ENCODE measurements around the gene EDARADD.
"Not testable (repeated sequence)": the region's sequence is repeated elsewhere in the genome, so short reads cannot be mapped to it uniquely, and the experiment has no call there.

The EDARADD gene

DNA sequence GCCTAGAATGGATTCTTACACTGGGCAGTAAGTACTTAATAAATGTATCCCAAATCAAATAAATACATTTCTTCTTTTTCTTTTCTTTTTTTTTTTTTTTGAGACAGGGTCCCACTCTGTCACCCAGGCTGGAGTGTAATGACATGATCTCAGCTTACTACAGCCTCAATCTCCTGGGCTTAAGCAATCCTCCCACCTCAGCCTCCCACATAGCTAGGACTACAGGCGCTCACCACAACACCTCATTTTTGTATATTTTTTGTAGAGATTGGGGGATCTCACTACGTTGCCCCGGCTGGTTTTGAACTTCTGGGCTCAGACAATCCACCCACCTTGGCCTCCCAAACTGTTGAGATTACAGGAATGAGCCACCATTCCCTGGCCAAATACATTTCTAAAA lies 66.0 kb downstream of the EDARADD start:
- Histone ChIP-seq H3K36me3 (no peaks in the 10 kb centered on the region), H3K27ac (no peak overlapping the region), H3K4me3 (no peak overlapping the region), H3K9me3 (no peaks in the 10 kb centered on the region), H3K27me3 (no peaks in the 10 kb centered on the region), H3K4me1 (no peaks in the 10 kb centered on the region)
- no peak for TF ChIP-seq CTCF (IDR thresholded peaks at IDR 0.05)
- intact Hi-C loops (cut with DNase I; ENCODE audit: low total_unique reads) = no loop called here
- DNase-seq = no peak

- H3K4me1 ChIP-seq; H3K36me3 ChIP-seq; DNase-seq; H3K4me3 ChIP-seq; H3K27ac ChIP-seq; intact Hi-C loops (cut with DNase I; ENCODE audit: low total_unique reads); H3K9me3 ChIP-seq; H3K27me3 ChIP-seq: not testable (repeated sequence)
Measured at GRCh38 chr1:236464197-236464596, 70.1 kb downstream of the EDARADD start.

- no peak for DNase-seq
- intact Hi-C loops (cut with DNase I; ENCODE audit: low total_unique reads) = no loop called here
Measured at GRCh38 chr1:236465231-236465958, 71.3 kb downstream of the EDARADD start.

GRCh38 chr1:236465959-236466303 lies 71.8 kb downstream of the EDARADD start:
- no peak for DNase-seq

More at GRCh38 chr1:236465231-236465958, 71.3 kb downstream of the EDARADD start:
- Histone ChIP-seq H3K4me3 (no peak overlapping the region), H3K27me3 (peaks cover 0 to 6% of the 10 kb centered on the region in 2 donors), H3K27ac (no peak overlapping the region), H3K4me1 (no peaks in the 10 kb centered on the region), H3K9me3 (no peaks in the 10 kb centered on the region), H3K36me3 (no peaks in the 10 kb centered on the region)
- TF ChIP-seq CTCF (IDR thresholded peaks at IDR 0.05) = no peak

DNA sequence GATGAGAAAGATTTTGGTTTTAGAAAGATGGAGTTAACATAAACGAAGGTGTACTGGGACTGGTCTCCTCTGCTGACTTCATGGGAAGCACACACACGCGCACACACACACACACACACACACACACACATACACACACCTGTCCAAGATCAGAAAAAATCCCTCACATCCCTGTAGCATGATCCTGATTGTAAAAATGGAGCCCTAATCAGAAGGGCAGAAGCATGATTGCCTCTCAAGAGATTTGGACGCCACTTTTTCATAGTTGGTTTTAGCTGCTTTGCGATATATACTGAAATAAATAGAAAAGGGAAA lies 73.2 kb downstream of the EDARADD start:
- TF ChIP-seq CTCF (IDR thresholded peaks at IDR 0.05) = no peak
- intact Hi-C loops (cut with DNase I; ENCODE audit: low total_unique reads) = no loop called here
- no peaks in the 10 kb centered on the region for H3K4me1 ChIP-seq
- H3K9me3 ChIP-seq = no peaks in the 10 kb centered on the region
- H3K4me3 ChIP-seq = no peak overlapping the region
- H3K27ac ChIP-seq = no peak overlapping the region
- no peaks in the 10 kb centered on the region for H3K36me3 ChIP-seq
- no peak for DNase-seq
- H3K27me3 ChIP-seq = peaks cover 0 to 6% of the 10 kb centered on the region in 2 donors

More at GRCh38 chr1:236465959-236466303, 71.8 kb downstream of the EDARADD start:
- no peaks in the 10 kb centered on the region for H3K36me3 ChIP-seq
- intact Hi-C loops (cut with DNase I; ENCODE audit: low total_unique reads) = no loop called here
- no peak overlapping the region for H3K4me3 ChIP-seq
- no peak for TF ChIP-seq CTCF (IDR thresholded peaks at IDR 0.05)
- peaks cover 0 to 6% of the 10 kb centered on the region in 2 donors for H3K27me3 ChIP-seq
- no peaks in the 10 kb centered on the region for H3K9me3 ChIP-seq
- no peaks in the 10 kb centered on the region for H3K4me1 ChIP-seq
- H3K27ac ChIP-seq = no peak overlapping the region

DNA sequence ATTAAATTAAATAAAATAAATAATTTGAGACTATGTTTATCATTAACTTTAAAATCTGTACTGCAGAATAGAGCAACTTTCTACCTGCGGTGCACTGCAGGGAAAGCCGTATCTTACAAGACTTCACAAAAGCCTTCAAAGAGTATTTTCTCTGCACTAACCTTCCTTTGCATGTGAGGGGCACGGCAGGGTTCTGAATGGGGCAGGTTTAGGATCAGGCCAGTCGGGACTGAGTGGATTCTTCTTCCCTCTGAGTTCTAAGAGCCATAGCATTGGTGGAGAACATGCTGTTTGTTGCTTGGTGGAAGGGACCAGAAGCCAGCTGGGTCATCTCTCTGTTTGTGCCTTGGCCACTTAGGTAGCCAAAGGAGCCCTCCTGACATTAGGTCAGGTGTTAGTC lies 74.5 kb downstream of the EDARADD start:
- intact Hi-C loops (cut with DNase I; ENCODE audit: low total_unique reads) = no loop called here

More for the DNA sequence above, 74.5 kb downstream of the EDARADD start:
- Histone ChIP-seq H3K9me3 (no peaks in the 10 kb centered on the region), H3K27me3 (peaks cover 0 to 11% of the 10 kb centered on the region in 2 donors), H3K36me3 (no peaks in the 10 kb centered on the region), H3K4me1 (no peaks in the 10 kb centered on the region), H3K27ac (no peak overlapping the region), H3K4me3 (no peak overlapping the region)
- TF ChIP-seq CTCF (IDR thresholded peaks at IDR 0.05) = no peak
- no peak for DNase-seq

Data from tibial artery (tissue), 4 donors.